IMR-90 (cell line): ENCODE data around the gene LRRTM4.

ENCODE experiments used
- CEBPB ChIP-seq: IDR thresholded peaks from 2 replicates; pipeline ENCODE4 v1.6.1; 2012; ENCODE audit warnings: low read depth, low read length, improper control_type of control experiment
- POLR2A ChIP-seq: IDR thresholded peaks from 2 replicates; pipeline ENCODE4 v1.6.1; 2012; ENCODE audit warnings: mild to moderate bottlenecking, low read depth, low read length
- TF ChIP-seq, protein P1 (sequence below): conservative IDR thresholded peaks from 2 replicates; pipeline ENCODE4 v1.5.1; 2012; ENCODE audit warnings: mild to moderate bottlenecking, low read depth, low read length, improper control_type of control experiment

DNA sequence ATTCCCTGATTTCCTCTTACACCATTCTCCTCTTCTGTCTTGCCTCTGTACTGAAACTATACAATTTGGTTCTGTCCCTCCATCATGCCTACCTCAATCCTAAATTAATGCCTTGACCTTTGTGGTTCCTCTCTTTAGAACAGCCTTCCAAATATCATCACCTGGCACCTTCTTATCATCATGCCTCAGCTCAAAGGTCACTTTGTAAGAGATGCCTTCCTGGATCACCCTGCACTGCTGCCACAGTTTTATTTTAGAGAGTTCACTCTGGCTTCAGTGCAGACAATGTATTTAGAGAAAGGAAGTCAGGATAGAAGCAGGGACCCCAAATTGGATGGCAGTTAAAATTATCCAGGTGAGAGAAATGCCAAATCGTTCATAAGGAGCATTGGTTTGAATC is 64.5 kb downstream of the LRRTM4 start:
- TF ChIP-seq, protein P1, sequence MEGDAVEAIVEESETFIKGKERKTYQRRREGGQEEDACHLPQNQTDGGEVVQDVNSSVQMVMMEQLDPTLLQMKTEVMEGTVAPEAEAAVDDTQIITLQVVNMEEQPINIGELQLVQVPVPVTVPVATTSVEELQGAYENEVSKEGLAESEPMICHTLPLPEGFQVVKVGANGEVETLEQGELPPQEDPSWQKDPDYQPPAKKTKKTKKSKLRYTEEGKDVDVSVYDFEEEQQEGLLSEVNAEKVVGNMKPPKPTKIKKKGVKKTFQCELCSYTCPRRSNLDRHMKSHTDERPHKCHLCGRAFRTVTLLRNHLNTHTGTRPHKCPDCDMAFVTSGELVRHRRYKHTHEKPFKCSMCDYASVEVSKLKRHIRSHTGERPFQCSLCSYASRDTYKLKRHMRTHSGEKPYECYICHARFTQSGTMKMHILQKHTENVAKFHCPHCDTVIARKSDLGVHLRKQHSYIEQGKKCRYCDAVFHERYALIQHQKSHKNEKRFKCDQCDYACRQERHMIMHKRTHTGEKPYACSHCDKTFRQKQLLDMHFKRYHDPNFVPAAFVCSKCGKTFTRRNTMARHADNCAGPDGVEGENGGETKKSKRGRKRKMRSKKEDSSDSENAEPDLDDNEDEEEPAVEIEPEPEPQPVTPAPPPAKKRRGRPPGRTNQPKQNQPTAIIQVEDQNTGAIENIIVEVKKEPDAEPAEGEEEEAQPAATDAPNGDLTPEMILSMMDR = no peak
- TF ChIP-seq POLR2A = no peak
- no peak for TF ChIP-seq CEBPB
